T-helper 2 cell treated with Interferon-gamma antibody and Interleukin-4, amounts not matched to agents 5 μg/mL and 100 μg/mL, for 36 hours (primary cell): ENCODE measurements around the gene STXBP2.
A peak's percentile ranks its signal among the peaks of the same experiment; 100 is the strongest.

Source experiments
- DNase-seq: peaks from one replicate; pipeline ENCODE4 v3.0.0; 2021; ENCODE audit warnings: low spot score
- H3K27ac Mint-ChIP-seq: one replicate; pipeline ENCODE4 v1.8.0; 2021; ENCODE audit warnings: mild to moderate bottlenecking, mixed read lengths
- H3K27me3 Mint-ChIP-seq: one replicate; pipeline ENCODE4 v1.8.0; 2021; ENCODE audit warnings: low read depth, mixed read lengths
- H3K36me3 Mint-ChIP-seq: one replicate; pipeline ENCODE4 v1.8.0; 2021; ENCODE audit warnings: low read depth, mixed read lengths
- H3K4me1 Mint-ChIP-seq: one replicate; pipeline ENCODE4 v1.8.0; 2021; ENCODE audit warnings: low read depth, mixed read lengths
- H3K4me3 Mint-ChIP-seq: one replicate; pipeline ENCODE4 v1.8.0; 2022; ENCODE audit warnings: mild to moderate bottlenecking, moderate library complexity, mixed read lengths
- H3K9me3 Mint-ChIP-seq: one replicate; pipeline ENCODE4 v1.8.0; 2021; ENCODE audit warnings: mixed read lengths

The STXBP2 gene

DNA sequence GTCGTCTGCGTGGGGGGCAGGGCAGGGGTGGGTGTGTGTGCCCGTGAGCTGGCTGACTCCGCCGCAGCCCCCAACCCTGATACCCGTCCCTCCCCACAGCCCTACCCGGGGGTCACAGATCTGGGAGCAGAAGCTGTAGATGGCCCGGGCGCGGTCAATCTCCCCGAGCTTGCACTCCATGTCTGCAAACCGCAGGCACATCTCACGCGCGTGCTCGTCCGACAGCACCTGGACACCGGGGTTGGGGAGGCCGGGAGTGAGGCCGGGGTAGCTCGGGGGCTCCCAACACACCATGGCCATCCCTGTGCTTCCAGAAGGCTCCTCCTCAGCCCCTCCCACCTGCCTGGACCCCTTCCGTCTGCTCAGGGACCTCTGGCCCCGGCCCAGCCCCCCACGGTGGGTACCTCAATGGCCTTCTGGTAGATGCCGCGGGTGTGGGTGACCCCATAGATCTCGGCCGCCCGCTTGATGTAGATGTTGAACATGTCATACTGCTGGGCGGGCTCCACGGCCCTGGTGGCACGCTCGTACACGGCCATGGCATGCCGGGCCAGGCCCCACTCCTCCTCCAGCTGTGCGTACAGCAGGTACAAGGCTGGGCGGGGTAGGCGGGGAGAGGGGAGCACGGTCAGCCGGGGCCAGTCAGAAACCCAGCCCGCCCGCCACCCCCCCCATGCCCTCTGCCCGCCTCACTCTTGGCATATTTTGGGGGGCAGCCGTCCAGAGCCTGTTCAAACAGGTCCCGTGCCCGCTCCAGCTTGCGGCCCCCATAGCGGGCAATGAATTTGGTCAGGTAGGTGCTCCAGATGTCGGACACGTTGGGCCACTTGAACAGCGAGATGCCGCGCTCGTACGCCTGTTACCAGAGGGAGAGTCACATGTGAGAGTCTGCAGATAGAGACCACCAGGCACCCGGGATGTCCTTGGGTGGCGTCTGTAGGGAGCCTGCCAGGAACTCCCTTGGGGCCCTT, 16.2 kb upstream of the STXBP2 start:
- DNase-seq: no peak
- Mint-ChIP-seq H3K4me3 (no peak overlapping the region), H3K36me3 (peaks cover 20% of the 10 kb centered on the region), H3K4me1 (no peaks in the 10 kb centered on the region), H3K27me3 (no peaks in the 10 kb centered on the region), H3K9me3 (no peaks in the 10 kb centered on the region), H3K27ac (no peak overlapping the region)

GRCh38 chr19:7622933-7623685, 13.8 kb upstream of the STXBP2 start:
- Mint-ChIP-seq H3K36me3 (peaks cover 25% of the 10 kb centered on the region), H3K27ac (no peak overlapping the region), H3K27me3 (no peaks in the 10 kb centered on the region), H3K4me3 (no peak overlapping the region), H3K4me1 (peaks cover 4% of the 10 kb centered on the region), H3K9me3 (no peaks in the 10 kb centered on the region)
- DNase-seq: no peak

DNA sequence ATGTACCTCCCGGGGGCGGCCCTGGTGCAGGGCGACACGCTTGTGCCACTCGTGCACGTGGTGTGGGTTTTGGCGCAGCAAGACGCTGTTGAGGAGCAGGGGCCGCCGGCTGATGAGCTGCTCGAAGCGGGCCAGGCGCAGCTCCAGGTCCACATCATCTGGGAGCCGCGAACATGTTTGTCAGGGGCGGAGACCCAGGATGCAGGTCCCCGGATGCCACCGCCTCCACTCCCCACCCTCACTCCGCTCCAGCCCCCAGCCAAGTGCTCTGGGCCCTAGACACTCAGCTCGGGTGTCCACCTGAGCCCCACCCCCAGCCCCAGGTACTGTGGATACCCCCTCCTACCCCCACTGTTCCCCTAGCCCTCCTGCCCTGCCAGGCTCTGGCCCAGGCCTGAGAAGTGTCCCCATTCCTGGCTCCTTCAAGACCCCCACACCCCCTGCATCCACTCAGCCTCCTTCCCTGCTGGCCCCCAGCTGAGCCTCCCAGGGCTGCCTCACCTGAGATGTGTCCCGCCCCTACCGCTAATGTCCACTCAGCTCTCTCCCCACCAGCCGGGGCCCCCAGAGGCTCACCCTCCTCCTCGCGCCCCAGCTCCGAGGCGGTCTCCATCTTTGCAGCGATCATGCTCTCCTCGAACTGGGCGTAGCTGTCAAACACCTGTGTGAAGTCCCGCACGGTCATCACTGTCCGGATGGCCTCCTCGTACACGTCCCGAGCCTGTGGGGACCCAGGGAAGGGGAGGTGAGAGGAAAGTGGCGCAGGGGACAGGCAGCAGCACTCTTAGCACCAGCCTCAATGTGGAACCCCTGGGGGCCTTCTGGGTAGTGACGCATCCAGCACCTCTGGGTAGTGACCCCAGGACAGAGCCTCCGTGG, 12.9 kb upstream of the STXBP2 start:
- H3K4me3 Mint-ChIP-seq: no peak overlapping the region
- no peaks in the 10 kb centered on the region for H3K9me3 Mint-ChIP-seq
- no peak for DNase-seq
- no peaks in the 10 kb centered on the region for H3K27me3 Mint-ChIP-seq
- peaks cover 12% of the 10 kb centered on the region for H3K4me1 Mint-ChIP-seq
- H3K36me3 Mint-ChIP-seq: peaks cover 19% of the 10 kb centered on the region
- H3K27ac Mint-ChIP-seq: no peak overlapping the region

DNA sequence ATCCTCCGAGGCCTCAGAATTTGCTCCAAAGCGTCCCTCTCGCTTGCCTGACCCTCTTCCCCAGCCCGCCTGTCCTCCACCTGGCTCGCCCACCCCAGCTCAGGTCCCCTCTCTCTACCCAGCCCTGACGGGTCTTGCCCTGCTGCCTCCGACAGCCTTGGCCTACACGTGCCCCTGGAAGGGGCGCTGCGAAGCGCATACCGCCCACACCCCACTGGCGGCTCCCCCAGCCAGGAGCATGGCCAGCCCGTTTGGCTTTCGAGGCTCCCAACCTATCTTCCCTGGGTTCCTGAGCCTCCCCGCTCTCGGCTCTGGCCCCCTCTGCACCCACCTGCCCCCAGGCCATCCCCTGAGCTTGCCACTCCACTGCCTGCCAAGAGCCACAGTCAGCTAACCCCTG, 12.1 kb upstream of the STXBP2 start:
- H3K36me3 Mint-ChIP-seq: peaks cover 23% of the 10 kb centered on the region
- H3K4me1 Mint-ChIP-seq: peaks cover 17% of the 10 kb centered on the region
- H3K27me3 Mint-ChIP-seq: no peaks in the 10 kb centered on the region
- DNase-seq: no peak
- H3K4me3 Mint-ChIP-seq: no peak overlapping the region
- no peaks in the 10 kb centered on the region for H3K9me3 Mint-ChIP-seq
- no peak overlapping the region for H3K27ac Mint-ChIP-seq

GRCh38 chr19:7625763-7626372, 11.0 kb upstream of the STXBP2 start:
- no peaks in the 10 kb centered on the region for H3K27me3 Mint-ChIP-seq
- no peak overlapping the region for H3K27ac Mint-ChIP-seq
- DNase-seq: no peak
- H3K4me1 Mint-ChIP-seq: peaks cover 25% of the 10 kb centered on the region
- H3K36me3 Mint-ChIP-seq: peaks cover 24% of the 10 kb centered on the region
- H3K9me3 Mint-ChIP-seq: no peaks in the 10 kb centered on the region
- no peak overlapping the region for H3K4me3 Mint-ChIP-seq

DNA sequence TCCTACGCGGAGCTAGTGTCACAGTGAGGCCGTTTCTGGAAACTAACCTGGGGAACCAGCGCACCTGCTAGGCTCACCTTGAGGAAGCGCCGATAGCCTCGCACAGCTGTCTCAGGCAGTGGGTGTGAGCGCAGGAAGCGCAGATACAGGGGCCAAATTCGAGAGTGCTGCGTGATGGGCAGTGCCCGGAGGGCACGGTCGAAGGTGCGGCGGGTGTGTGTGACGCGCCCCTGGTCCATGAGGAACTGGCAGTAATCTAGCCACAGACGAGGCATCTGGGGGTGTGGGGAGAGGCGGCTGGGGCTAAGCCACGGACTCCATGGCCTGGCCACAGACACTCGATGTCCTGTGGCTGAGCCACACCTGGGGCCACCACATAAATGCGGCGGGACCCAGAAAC, 9.7 kb upstream of the STXBP2 start:
- DNase-seq: no peak
- Mint-ChIP-seq H3K27me3 (no peaks in the 10 kb centered on the region), H3K27ac (no peak overlapping the region), H3K36me3 (peaks cover 16% of the 10 kb centered on the region), H3K9me3 (no peaks in the 10 kb centered on the region), H3K4me1 (peaks cover 27% of the 10 kb centered on the region), H3K4me3 (no peak overlapping the region)

DNA sequence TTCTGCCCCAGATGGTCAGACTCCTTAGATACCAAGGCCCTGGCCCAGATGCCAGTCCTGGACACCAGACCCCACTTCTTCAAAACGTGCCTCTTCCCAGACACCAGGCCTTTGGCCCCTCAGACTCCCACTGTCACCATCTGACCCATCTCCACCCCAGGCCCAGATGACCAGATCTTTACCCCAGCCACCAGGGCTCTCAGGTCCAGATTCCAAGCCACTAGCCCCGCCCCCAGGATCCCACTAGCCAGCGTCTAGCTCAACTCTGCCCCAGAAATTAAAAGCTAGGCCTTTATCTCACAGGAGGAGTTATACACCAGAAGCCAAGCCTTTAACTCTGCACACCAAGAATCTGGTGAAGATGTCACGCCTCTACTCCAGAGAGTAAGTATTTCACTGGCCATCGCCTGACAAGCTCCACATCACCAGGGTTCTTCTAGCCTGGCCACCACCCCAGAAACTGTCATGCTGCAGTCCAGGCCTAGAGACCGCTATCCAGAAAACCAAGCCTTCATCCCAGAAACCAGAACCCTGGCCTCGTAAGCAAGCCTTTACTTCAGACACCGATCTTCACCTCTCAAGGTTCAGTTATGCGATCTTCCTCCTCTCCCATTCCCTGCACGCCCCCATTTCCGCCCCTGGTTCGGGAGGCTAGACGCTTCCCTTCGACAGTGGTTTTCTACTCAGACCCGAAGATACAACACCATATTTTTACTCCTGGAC, 8.2 kb upstream of the STXBP2 start:
- peak overlapping the region; percentile 95 for H3K4me3 Mint-ChIP-seq
- peak overlapping the region; percentile 99 for H3K27ac Mint-ChIP-seq
- no peaks in the 10 kb centered on the region for H3K9me3 Mint-ChIP-seq
- H3K4me1 Mint-ChIP-seq: peaks cover 27% of the 10 kb centered on the region
- no peaks in the 10 kb centered on the region for H3K27me3 Mint-ChIP-seq
- peaks cover 11% of the 10 kb centered on the region for H3K36me3 Mint-ChIP-seq
- no peak for DNase-seq

- Mint-ChIP-seq H3K27me3 (no peaks in the 10 kb centered on the region), H3K9me3 (no peaks in the 10 kb centered on the region), H3K4me3 (peak within 1 kb of the TSS; percentile 95), H3K27ac (peak within 1 kb of the TSS; percentile 99), H3K36me3 (peaks cover 11% of the 10 kb centered on the region), H3K4me1 (peaks cover 27% of the 10 kb centered on the region)
- DNase-seq: peak; percentile 94
These were observed 7.4 kb upstream of the STXBP2 start, which contains the start of the genes PET100 and XAB2 for GRCh38 chr19:7629347-7630054. Gene PET100 (plus strand): TSS chr19:7629793. CDS start chr19:7629834, 41 bp downstream. Gene XAB2 (minus strand): TSS chr19:7629545. CDS start chr19:7629527, 18 bp downstream.

GRCh38 chr19:7631577-7631976, 5.3 kb upstream of the STXBP2 start:
- H3K27ac Mint-ChIP-seq: no peak overlapping the region
- H3K4me1 Mint-ChIP-seq: peaks cover 30% of the 10 kb centered on the region
- no peak for DNase-seq
- no peaks in the 10 kb centered on the region for H3K9me3 Mint-ChIP-seq
- H3K27me3 Mint-ChIP-seq: no peaks in the 10 kb centered on the region
- H3K4me3 Mint-ChIP-seq: no peak overlapping the region
- peaks cover 12% of the 10 kb centered on the region for H3K36me3 Mint-ChIP-seq

- Mint-ChIP-seq H3K4me1 (peaks cover 32% of the 10 kb centered on the region), H3K27me3 (no peaks in the 10 kb centered on the region), H3K9me3 (no peaks in the 10 kb centered on the region), H3K36me3 (peaks cover 7% of the 10 kb centered on the region), H3K4me3 (no peak overlapping the region), H3K27ac (peak overlapping the region; percentile 15)
- no peak for DNase-seq
These were observed 4.3 kb upstream of the STXBP2 start for GRCh38 chr19:7632340-7633203.

- no peak within 1 kb of the TSS for H3K4me3 Mint-ChIP-seq
- H3K27me3 Mint-ChIP-seq: no peaks in the 10 kb centered on the region
- H3K4me1 Mint-ChIP-seq: peaks cover 24% of the 10 kb centered on the region
- H3K9me3 Mint-ChIP-seq: no peaks in the 10 kb centered on the region
- peaks cover 7% of the 10 kb centered on the region for H3K36me3 Mint-ChIP-seq
- no peak for DNase-seq
- H3K27ac Mint-ChIP-seq: peak within 1 kb of the TSS; percentile 15
These were observed 3.2 kb upstream of the STXBP2 start, which contains the start of gene PCP2 for GRCh38 chr19:7633698-7634097. Gene PCP2 (minus strand): TSS chr19:7633719. CDS start chr19:7633457, 262 bp downstream.
